Astrocyte of the cerebellum (primary cell): Measurements from ENCODE around the gene NHLRC4.

Experiments used
- DNase-seq: peaks from one replicate; pipeline ENCODE4 v3.0.0-alpha.2; 2011; ENCODE audit warnings: low read depth
- H3K4me3 ChIP-seq: 2 replicates; pipeline ENCODE4 v1.5.1; 2011; ENCODE audit warnings: mild to moderate bottlenecking, low read depth, low read length, moderate library complexity
- CTCF ChIP-seq: IDR thresholded peaks from 2 replicates; pipeline ENCODE4 v1.5.1; 2012; ENCODE audit warnings: low read length, low read depth, moderate library complexity, mild to moderate bottlenecking; ENCODE audit errors: missing control alignments
- in situ Hi-C: cut with HindIII; loops from 2 replicates; pipeline ENCODE4 v1.10.0; 2017; ENCODE audit warnings: low sequenced_read_pairs

The NHLRC4 gene

GRCh38 chr16:557463-558297 lies 9.1 kb upstream of the NHLRC4 start:
- in situ Hi-C loops = no loop called here
- H3K4me3 ChIP-seq = no peak overlapping the region
- no peak for DNase-seq
- no peak for TF ChIP-seq CTCF

GRCh38 chr16:558298-559020 lies 8.3 kb upstream of the NHLRC4 start:
- no peak overlapping the region for H3K4me3 ChIP-seq
- in situ Hi-C loops = no loop called here
- no peak for DNase-seq
- no peak for TF ChIP-seq CTCF

- in situ Hi-C loops = no loop called here
- TF ChIP-seq CTCF = no peak
- H3K4me3 ChIP-seq = no peak overlapping the region
- no peak for DNase-seq
Observed at GRCh38 chr16:559021-559380, 7.8 kb upstream of the NHLRC4 start.

GRCh38 chr16:559411-560203 lies 7.2 kb upstream of the NHLRC4 start:
- in situ Hi-C loops = no loop called here
- no peak for DNase-seq
- TF ChIP-seq CTCF = no peak
- H3K4me3 ChIP-seq = no peak overlapping the region

- in situ Hi-C loops = no loop called here
- no peak for TF ChIP-seq CTCF
- no peak for DNase-seq
- no peak within 1 kb of the TSS for H3K4me3 ChIP-seq
Observed at GRCh38 chr16:560204-560700, 6.6 kb upstream of the NHLRC4 start, which contains the start of gene PRR35. PRR35 (plus strand) TSS chr16:560394; CDS start chr16:563295, 2,901 bp downstream.
